HEK293 (cell line): ENCODE data around the gene LRBA.

Experiments used
- CTCF ChIA-PET: fragments of 350-600 bp; formaldehyde crosslinking; extraction: SDS; loops from one replicate; lab custom pipeline; 2021; ENCODE audit warnings: antibody characterized with exemption; lab: Yijun Ruan, JAX
- POLR2A ChIA-PET: fragments of 300-600 bp; formaldehyde crosslinking; extraction: SDS; loops from one replicate; lab custom pipeline; 2020; ENCODE audit warnings: antibody characterized with exemption, inconsistent platforms; lab: Yijun Ruan, JAX
- H3K27ac ChIP-seq: fragments of 200-500 bp; sonication (Bioruptor generic); 2 replicates; pipeline ENCODE4 v1.5.1; 2014; ENCODE audit warnings: low read depth, low read length, control low read depth, inconsistent platforms; ENCODE audit errors: extremely low read depth
- H3K36me3 ChIP-seq, 2 experiments: fragments of 200-500 bp in 1 of 2; sonication (Bioruptor generic) in 1 of 2; 1 replicate in 1 of 2; 2 replicates in 1 of 2; pipeline ENCODE4 v1.5.1; 2014 to 2017; ENCODE audit warnings: inconsistent platforms in 2 of 2, low read length in 2 of 2; ENCODE audit not compliant: control insufficient read depth in 2 of 2, insufficient read depth in 1 of 2
- H3K4me1 ChIP-seq: fragments of 200-500 bp; sonication (Bioruptor generic); 2 replicates; pipeline ENCODE4 v1.5.1; 2014; ENCODE audit warnings: mild to moderate bottlenecking, low read length, inconsistent platforms; ENCODE audit not compliant: control insufficient read depth, insufficient read depth
- H3K4me3 ChIP-seq: 2 replicates; pipeline ENCODE4 v1.5.1; 2011; ENCODE audit warnings: low read depth, mild to moderate bottlenecking, control low read depth, low read length, moderate library complexity
- H3K9me3 ChIP-seq: fragments of 200-500 bp; sonication (Bioruptor generic); 2 replicates; pipeline ENCODE4 v1.5.1; 2014; ENCODE audit warnings: low read depth, low read length, inconsistent platforms; ENCODE audit not compliant: control insufficient read depth, insufficient read depth
- ATF2 ChIP-seq: fragments of 450-650 bp; formaldehyde crosslinking; IDR thresholded peaks from 2 replicates; pipeline ENCODE4 v1.5.1; 2016; ENCODE audit warnings: missing biosample characterization, missing genetic modification characterization, low read depth
- FEZF1 ChIP-seq: fragments of 450-650 bp; formaldehyde crosslinking; IDR thresholded peaks from 2 replicates; pipeline ENCODE4 v1.5.1; 2016; ENCODE audit warnings: missing biosample characterization, missing genetic modification characterization
- GLI4 ChIP-seq: fragments of 450-650 bp; formaldehyde crosslinking; IDR thresholded peaks from 2 replicates; pipeline ENCODE4 v1.5.1; 2016; ENCODE audit warnings: missing biosample characterization, missing genetic modification characterization
- KLF9 ChIP-seq: fragments of 450-650 bp; formaldehyde crosslinking; IDR thresholded peaks from 2 replicates; pipeline ENCODE4 v1.5.1; 2016; ENCODE audit warnings: missing biosample characterization, missing genetic modification characterization, low read depth
- ZBTB17 ChIP-seq: fragments of 450-650 bp; formaldehyde crosslinking; IDR thresholded peaks from 2 replicates; pipeline ENCODE4 v1.5.1; 2016; ENCODE audit warnings: missing biosample characterization, missing genetic modification characterization
- ZBTB8A ChIP-seq: fragments of 450-650 bp; formaldehyde crosslinking; IDR thresholded peaks from 2 replicates; pipeline ENCODE4 v1.5.1; 2016; ENCODE audit warnings: missing biosample characterization, missing genetic modification characterization
- ZFP41 ChIP-seq: fragments of 450-650 bp; formaldehyde crosslinking; IDR thresholded peaks from 2 replicates; pipeline ENCODE4 v1.5.1; 2016; ENCODE audit warnings: missing biosample characterization, missing genetic modification characterization, borderline replicate concordance
- ZNF114 ChIP-seq: fragments of 450-650 bp; formaldehyde crosslinking; IDR thresholded peaks from 2 replicates; pipeline ENCODE4 v1.5.0; 2017; ENCODE audit warnings: missing biosample characterization, missing genetic modification characterization
- ZNF121 ChIP-seq: fragments of 450-650 bp; formaldehyde crosslinking; IDR thresholded peaks from 2 replicates; pipeline ENCODE4 v1.5.1; 2016; ENCODE audit warnings: missing biosample characterization, missing genetic modification characterization
- ZNF146 ChIP-seq: fragments of 450-650 bp; formaldehyde crosslinking; IDR thresholded peaks from 2 replicates; pipeline ENCODE4 v1.5.1; 2016; ENCODE audit warnings: missing biosample characterization, missing genetic modification characterization
- ZNF223 ChIP-seq: fragments of 450-650 bp; formaldehyde crosslinking; IDR thresholded peaks from 2 replicates; pipeline ENCODE4 v1.5.1; 2016; ENCODE audit warnings: missing biosample characterization, missing genetic modification characterization
- ZNF266 ChIP-seq: fragments of 450-650 bp; formaldehyde crosslinking; IDR thresholded peaks from 2 replicates; pipeline ENCODE4 v1.5.1; 2016; ENCODE audit warnings: missing biosample characterization, missing genetic modification characterization, low read depth
- ZNF324 ChIP-seq: fragments of 450-650 bp; formaldehyde crosslinking; IDR thresholded peaks from 2 replicates; pipeline ENCODE4 v1.5.1; 2016; ENCODE audit warnings: missing biosample characterization, missing genetic modification characterization
- ZNF423 ChIP-seq: fragments of 450-650 bp; formaldehyde crosslinking; IDR thresholded peaks from 2 replicates; pipeline ENCODE4 v1.5.1; 2016; ENCODE audit warnings: missing biosample characterization, missing genetic modification characterization
- ZNF501 ChIP-seq: fragments of 450-650 bp; formaldehyde crosslinking; IDR thresholded peaks from 2 replicates; pipeline ENCODE4 v1.5.1; 2016; ENCODE audit warnings: missing biosample characterization, missing genetic modification characterization
- ZNF521 ChIP-seq: fragments of 450-650 bp; formaldehyde crosslinking; IDR thresholded peaks from 2 replicates; pipeline ENCODE4 v1.5.1; 2017; ENCODE audit warnings: missing biosample characterization, mild to moderate bottlenecking, missing genetic modification characterization
- ZNF600 ChIP-seq: fragments of 450-650 bp; formaldehyde crosslinking; IDR thresholded peaks from 2 replicates; pipeline ENCODE4 v1.5.1; 2016; ENCODE audit warnings: missing biosample characterization, missing genetic modification characterization
- ZNF621 ChIP-seq: fragments of 450-650 bp; formaldehyde crosslinking; IDR thresholded peaks from 2 replicates; pipeline ENCODE4 v1.5.1; 2017; ENCODE audit warnings: missing biosample characterization, missing genetic modification characterization
- ZNF639 ChIP-seq: fragments of 450-650 bp; formaldehyde crosslinking; IDR thresholded peaks from 2 replicates; pipeline ENCODE4 v1.5.1; 2016; ENCODE audit warnings: missing biosample characterization, missing genetic modification characterization
- ZNF658 ChIP-seq: fragments of 450-650 bp; formaldehyde crosslinking; IDR thresholded peaks from 2 replicates; pipeline ENCODE4; 2016; ENCODE audit warnings: missing biosample characterization, missing genetic modification characterization
- ZNF747 ChIP-seq: fragments of 450-650 bp; formaldehyde crosslinking; IDR thresholded peaks from 2 replicates; pipeline ENCODE4 v1.5.1; 2016; ENCODE audit warnings: missing biosample characterization, missing genetic modification characterization
- ZNF768 ChIP-seq: fragments of 450-650 bp; formaldehyde crosslinking; IDR thresholded peaks from 2 replicates; pipeline ENCODE4 v1.5.1; 2018; ENCODE audit warnings: missing biosample characterization, mild to moderate bottlenecking, missing genetic modification characterization
- TF ChIP-seq, protein P1 (sequence below): fragments of 450-650 bp; formaldehyde crosslinking; IDR thresholded peaks from 2 replicates; pipeline ENCODE4 v1.5.1; 2016; ENCODE audit warnings: missing biosample characterization, missing genetic modification characterization
- TF ChIP-seq, protein P2 (sequence below): fragments of 450-650 bp; formaldehyde crosslinking; IDR thresholded peaks from 2 replicates; pipeline ENCODE4 v1.5.1; 2016; ENCODE audit warnings: missing biosample characterization, missing genetic modification characterization, low read depth
- TF ChIP-seq, protein P3 (sequence below): fragments of 450-650 bp; formaldehyde crosslinking; IDR thresholded peaks from 2 replicates; pipeline ENCODE4 v1.5.1; 2016; ENCODE audit warnings: missing biosample characterization, missing genetic modification characterization

Gene LRBA

GRCh38 chr4:150609131-150609530 is 406.0 kb downstream of the LRBA start:
- TF ChIP-seq, protein P1, sequence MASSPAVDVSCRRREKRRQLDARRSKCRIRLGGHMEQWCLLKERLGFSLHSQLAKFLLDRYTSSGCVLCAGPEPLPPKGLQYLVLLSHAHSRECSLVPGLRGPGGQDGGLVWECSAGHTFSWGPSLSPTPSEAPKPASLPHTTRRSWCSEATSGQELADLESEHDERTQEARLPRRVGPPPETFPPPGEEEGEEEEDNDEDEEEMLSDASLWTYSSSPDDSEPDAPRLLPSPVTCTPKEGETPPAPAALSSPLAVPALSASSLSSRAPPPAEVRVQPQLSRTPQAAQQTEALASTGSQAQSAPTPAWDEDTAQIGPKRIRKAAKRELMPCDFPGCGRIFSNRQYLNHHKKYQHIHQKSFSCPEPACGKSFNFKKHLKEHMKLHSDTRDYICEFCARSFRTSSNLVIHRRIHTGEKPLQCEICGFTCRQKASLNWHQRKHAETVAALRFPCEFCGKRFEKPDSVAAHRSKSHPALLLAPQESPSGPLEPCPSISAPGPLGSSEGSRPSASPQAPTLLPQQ (tag by site-specific recombination) = no peak
- TF ChIP-seq ZNF768 (tag by site-specific recombination) = no peak
- no peak for TF ChIP-seq ZNF521 (tag by site-specific recombination)
- TF ChIP-seq ZFP41 (tag by site-specific recombination) = no peak
- TF ChIP-seq ZBTB8A = no peak

GRCh38 chr4:150600812-150601445 is 414.2 kb downstream of the LRBA start:
- TF ChIP-seq, protein P2, sequence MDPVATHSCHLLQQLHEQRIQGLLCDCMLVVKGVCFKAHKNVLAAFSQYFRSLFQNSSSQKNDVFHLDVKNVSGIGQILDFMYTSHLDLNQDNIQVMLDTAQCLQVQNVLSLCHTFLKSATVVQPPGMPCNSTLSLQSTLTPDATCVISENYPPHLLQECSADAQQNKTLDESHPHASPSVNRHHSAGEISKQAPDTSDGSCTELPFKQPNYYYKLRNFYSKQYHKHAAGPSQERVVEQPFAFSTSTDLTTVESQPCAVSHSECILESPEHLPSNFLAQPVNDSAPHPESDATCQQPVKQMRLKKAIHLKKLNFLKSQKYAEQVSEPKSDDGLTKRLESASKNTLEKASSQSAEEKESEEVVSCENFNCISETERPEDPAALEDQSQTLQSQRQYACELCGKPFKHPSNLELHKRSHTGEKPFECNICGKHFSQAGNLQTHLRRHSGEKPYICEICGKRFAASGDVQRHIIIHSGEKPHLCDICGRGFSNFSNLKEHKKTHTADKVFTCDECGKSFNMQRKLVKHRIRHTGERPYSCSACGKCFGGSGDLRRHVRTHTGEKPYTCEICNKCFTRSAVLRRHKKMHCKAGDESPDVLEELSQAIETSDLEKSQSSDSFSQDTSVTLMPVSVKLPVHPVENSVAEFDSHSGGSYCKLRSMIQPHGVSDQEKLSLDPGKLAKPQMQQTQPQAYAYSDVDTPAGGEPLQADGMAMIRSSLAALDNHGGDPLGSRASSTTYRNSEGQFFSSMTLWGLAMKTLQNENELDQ = no peak
- no peak for TF ChIP-seq ZNF146 (tag by site-specific recombination)
- TF ChIP-seq ZBTB17 (tag by site-specific recombination) = 0 out of 2 replicates have a peak, but pooled peaks have one; percentile 48
- TF ChIP-seq ATF2 (tag by site-specific recombination) = peak; percentile 70
- no peaks in the 10 kb centered on the region for H3K9me3 ChIP-seq
- POLR2A ChIA-PET = no interaction called here
- no peak overlapping the region for H3K27ac ChIP-seq
- CTCF ChIA-PET = no interaction called here
- H3K36me3 ChIP-seq = no peaks in the 10 kb centered on the region
- no peaks in the 10 kb centered on the region for H3K4me1 ChIP-seq
- H3K4me3 ChIP-seq = no peak overlapping the region

More at GRCh38 chr4:150609131-150609530, 406.0 kb downstream of the LRBA start:
- Histone ChIP-seq H3K4me3 (no peak overlapping the region), H3K27ac (no peak overlapping the region), H3K4me1 (no peaks in the 10 kb centered on the region), H3K36me3 (no peaks in the 10 kb centered on the region), H3K9me3 (no peaks in the 10 kb centered on the region)
- POLR2A ChIA-PET = no interaction called here
- CTCF ChIA-PET = no interaction called here

DNA sequence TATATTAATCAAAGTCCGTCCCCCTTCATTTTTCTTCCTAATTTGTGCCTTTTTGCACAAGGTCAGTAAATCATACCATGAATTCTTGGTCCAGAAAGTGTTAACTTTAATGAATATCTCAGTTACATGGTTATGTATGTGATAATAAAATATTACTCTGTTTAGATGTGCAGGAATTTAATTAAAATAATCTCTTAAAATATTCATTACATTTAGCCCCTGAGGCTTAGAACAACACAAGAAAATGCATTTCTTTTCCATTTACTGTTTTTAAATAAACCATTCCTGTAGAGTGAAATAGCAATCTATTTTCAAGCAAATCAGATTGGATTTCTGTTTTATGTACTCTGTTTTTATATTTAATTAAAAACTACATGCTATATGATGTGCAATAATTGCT is 415.5 kb downstream of the LRBA start:
- H3K27ac ChIP-seq = no peak overlapping the region
- H3K9me3 ChIP-seq = no peaks in the 10 kb centered on the region
- no peak overlapping the region for H3K4me3 ChIP-seq
- no peaks in the 10 kb centered on the region for H3K36me3 ChIP-seq
- H3K4me1 ChIP-seq = no peaks in the 10 kb centered on the region
- ChIA-PET CTCF (no interaction called here), POLR2A (no interaction called here)
- TF ChIP-seq ZNF423 = no peak
- no peak for TF ChIP-seq KLF9 (tag by site-specific recombination)
- no peak for TF ChIP-seq ZNF114 (tag by site-specific recombination)
- TF ChIP-seq ZNF747 (tag by site-specific recombination) = no peak
- TF ChIP-seq ZNF621 (tag by site-specific recombination) = no peak
- TF ChIP-seq FEZF1 (tag by site-specific recombination) = no peak
- no peak for TF ChIP-seq GLI4 (tag by site-specific recombination)
- TF ChIP-seq ZNF600 = no peak
- no peak for TF ChIP-seq ZNF121 (tag by site-specific recombination)
- TF ChIP-seq ZNF658 (tag by site-specific recombination) = no peak
- TF ChIP-seq, protein P3, sequence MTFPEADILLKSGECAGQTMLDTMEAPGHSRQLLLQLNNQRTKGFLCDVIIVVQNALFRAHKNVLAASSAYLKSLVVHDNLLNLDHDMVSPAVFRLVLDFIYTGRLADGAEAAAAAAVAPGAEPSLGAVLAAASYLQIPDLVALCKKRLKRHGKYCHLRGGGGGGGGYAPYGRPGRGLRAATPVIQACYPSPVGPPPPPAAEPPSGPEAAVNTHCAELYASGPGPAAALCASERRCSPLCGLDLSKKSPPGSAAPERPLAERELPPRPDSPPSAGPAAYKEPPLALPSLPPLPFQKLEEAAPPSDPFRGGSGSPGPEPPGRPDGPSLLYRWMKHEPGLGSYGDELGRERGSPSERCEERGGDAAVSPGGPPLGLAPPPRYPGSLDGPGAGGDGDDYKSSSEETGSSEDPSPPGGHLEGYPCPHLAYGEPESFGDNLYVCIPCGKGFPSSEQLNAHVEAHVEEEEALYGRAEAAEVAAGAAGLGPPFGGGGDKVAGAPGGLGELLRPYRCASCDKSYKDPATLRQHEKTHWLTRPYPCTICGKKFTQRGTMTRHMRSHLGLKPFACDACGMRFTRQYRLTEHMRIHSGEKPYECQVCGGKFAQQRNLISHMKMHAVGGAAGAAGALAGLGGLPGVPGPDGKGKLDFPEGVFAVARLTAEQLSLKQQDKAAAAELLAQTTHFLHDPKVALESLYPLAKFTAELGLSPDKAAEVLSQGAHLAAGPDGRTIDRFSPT (tag by site-specific recombination) = no peak
- no peak for TF ChIP-seq ZNF266 (tag by site-specific recombination)
- TF ChIP-seq ZNF501 = no peak
- no peak for TF ChIP-seq ZNF223
- TF ChIP-seq ZNF639 (tag by site-specific recombination) = no peak
- TF ChIP-seq ZNF324 (tag by site-specific recombination) = no peak
